Measurements from ENCODE around the gene SLC37A1.

The SLC37A1 gene

DNA sequence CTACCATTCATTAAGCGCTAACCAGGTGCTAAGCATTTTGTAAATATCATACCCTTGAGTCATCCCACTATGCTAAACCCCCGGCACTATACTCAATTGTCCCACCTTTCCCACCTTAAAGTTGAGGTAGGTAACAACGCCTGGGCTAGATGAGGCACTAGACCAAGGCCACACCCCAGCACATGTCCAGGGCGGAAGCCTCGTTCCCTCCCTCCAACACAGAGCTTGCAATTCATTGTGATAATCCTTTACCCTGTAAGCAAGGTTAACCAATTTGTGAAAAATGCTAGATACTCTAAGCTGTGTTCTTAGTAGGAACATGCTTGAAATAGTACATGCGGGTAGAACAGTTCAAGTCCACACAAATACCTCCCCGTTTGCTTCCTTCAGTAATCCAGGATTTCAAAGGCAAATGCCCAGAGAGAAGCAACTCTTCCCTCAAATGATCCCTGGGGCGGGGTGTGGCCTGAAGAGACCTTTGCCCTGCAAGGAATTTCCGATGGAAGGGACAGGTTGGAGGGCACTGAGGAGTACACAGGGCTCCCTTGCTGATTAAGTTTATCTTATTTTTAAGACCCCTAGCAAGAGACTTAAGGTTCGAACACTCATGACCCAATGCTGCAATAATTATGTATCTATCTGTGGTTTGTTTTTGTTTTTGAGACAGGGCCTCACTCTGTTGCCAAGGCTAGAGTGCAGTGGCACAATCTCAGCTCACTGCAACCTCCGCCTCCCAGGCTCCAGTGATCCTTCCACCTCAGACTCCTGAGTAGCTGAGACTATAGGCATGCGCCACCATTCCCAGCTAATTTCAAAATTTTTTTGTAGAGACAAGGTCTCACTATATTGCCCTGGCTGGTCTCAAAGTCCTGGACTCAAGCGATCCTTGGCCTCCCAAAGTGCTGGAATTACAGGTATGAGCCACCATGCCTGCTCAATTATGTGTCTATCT, 20.3 kb upstream of the SLC37A1 start:
- DNase-seq (ENCODE audit: low spot score): no peak
- no peak for TF ChIP-seq CTCF (conservative IDR thresholded peaks at IDR 0.05; ENCODE audit: low read depth)
- no peak overlapping the region for H3K27ac ChIP-seq
- ChIA-PET POLR2A (ENCODE audit: low non-redundant PET) (interaction anchor here (0.6 kb wide), 1 partner anchor 16 kb away, joined by 3 read pairs; no protein-coding TSS in a partner anchor), CTCF (no interaction called here)

DNA sequence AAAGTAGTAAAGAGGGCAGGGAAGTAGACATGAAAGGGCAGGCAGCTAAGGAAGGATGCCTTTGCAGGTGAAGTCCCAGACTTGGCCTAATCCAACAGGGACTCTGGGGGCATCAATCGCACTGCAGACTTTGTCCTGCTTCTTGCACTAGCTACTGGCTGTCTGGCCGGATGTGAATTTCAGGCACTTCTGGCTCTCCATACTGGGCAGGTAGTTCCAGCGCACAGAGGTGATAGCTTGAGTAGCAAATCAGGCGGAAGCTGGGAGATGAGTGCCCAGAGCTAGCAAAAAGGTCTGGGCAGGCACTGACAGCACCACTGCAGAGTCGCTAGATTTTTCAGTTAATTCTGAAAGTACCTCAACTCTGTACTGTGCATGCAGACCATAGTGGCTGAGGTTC, 18.6 kb upstream of the SLC37A1 start:
- ChIA-PET CTCF (interaction anchor here (0.6 to 1.0 kb wide), 3 partner anchors 28 to 336 kb away, joined by 3 read pairs; no protein-coding TSS in a partner anchor), POLR2A (ENCODE audit: low non-redundant PET) (no interaction called here)
- H3K27ac ChIP-seq: no peak overlapping the region
- no peak for DNase-seq (ENCODE audit: low spot score)
- TF ChIP-seq CTCF (conservative IDR thresholded peaks at IDR 0.05; ENCODE audit: low read depth): no peak

DNA sequence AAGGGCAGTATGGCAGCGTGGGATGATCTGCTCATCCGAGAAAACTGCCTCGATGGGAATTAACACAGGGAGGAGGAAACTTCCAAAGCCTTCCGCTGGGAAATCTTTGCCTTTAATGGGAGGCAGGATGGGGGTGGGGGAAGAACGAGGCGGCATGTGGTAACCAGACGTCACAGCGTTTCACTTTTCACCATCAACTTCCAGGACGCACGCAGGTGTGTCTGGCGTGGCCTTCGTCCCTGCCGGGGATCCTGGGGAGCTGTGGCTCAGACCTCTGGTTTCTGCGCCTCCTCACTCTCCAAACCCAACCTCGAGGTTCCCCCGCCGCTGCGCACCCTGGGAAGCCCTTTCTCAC, 17.9 kb upstream of the SLC37A1 start:
- DNase-seq (ENCODE audit: low spot score): peak; percentile 42
- no peak for TF ChIP-seq CTCF (conservative IDR thresholded peaks at IDR 0.05; ENCODE audit: low read depth)
- 0 out of 2 replicates have a peak overlapping the region, but pooled peaks have one; percentile 15 for H3K27ac ChIP-seq
- ChIA-PET CTCF (interaction anchor here (0.6 kb wide), 2 partner anchors 17 to 198 kb away, joined by 3 read pairs; no protein-coding TSS in a partner anchor), POLR2A (ENCODE audit: low non-redundant PET) (no interaction called here)

DNA sequence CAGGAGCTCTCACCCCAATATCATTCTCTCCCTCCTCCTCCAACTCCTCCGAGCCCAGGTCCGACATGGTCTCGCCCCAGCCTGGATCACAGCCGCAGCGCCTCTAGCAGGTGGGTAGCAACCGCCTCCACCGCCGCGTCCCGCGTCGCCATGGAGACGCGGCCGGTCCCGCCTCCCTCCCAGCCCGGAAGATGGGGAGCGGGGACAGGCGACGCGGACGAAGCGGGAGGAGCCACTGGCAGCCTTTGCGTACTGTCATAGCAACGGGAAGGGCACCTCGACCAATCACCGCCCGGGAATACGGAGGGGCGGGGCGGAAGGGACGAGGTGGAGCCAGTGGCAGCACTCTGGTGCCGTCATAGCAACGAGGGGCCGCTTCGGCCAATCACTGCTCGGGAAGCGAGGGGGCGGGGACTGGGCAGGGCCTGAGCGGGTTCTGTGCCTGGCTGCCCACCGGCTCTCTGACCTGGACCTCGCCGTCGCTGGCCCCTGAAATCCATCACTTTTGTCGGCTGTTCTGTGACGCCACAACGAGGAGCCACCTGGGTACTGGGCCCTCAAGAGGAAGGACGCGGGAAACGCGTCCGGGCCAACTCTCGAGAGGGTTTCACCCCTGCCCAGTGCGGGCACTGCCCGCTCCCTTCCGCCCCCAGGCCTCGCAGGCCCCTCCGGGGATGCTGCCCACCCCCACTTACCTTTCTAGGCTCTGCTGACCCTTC, 17.4 kb upstream of the SLC37A1 start, which contains the start of gene RSPH1:
Gene RSPH1, minus strand, starts transcription at position 105 of the 719 bp plus-strand sequence. Its CDS starts 38 bp downstream, at position 67.
- POLR2A ChIA-PET (ENCODE audit: low non-redundant PET): no interaction called here
- 0 out of 2 replicates have a peak within 1 kb of the TSS, but pooled peaks have one; percentile 15 for H3K27ac ChIP-seq
- CTCF ChIA-PET: interaction anchor here (0.6 kb wide), 1 partner anchor 16 kb away, joined by 3 read pairs; no protein-coding TSS in a partner anchor
- peak; percentile 97 for DNase-seq (ENCODE audit: low spot score)
- no peak for TF ChIP-seq CTCF (conservative IDR thresholded peaks at IDR 0.05; ENCODE audit: low read depth)

DNA sequence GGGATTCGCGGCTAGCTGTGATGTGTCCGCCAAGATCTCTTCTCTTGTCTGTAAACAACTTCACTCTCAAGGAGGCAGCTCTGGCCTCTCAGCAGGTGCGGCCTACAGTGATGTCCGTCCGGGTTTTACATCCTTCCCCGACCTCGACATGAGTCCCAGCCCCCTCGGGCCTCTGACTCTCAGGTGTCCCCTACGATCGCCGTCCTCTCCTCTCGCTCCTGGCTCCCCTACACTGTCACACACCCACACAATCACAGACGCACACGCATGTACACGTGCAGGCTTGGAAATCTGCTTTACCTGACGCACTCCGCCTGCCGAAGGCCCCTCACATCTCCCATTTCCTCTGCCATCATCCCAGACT, 16.8 kb upstream of the SLC37A1 start:
- CTCF ChIA-PET: no interaction called here
- TF ChIP-seq CTCF (conservative IDR thresholded peaks at IDR 0.05; ENCODE audit: low read depth): no peak
- no peak overlapping the region for H3K27ac ChIP-seq
- DNase-seq (ENCODE audit: low spot score): no peak
- POLR2A ChIA-PET (ENCODE audit: low non-redundant PET): no interaction called here

GRCh38 chr21:42498012-42498411, 15.6 kb upstream of the SLC37A1 start:
- TF ChIP-seq CTCF (conservative IDR thresholded peaks at IDR 0.05; ENCODE audit: low read depth): no peak
- CTCF ChIA-PET: interaction anchor here (0.5 kb wide), 1 partner anchor 56 kb away, joined by 7 read pairs; no protein-coding TSS in a partner anchor
- POLR2A ChIA-PET (ENCODE audit: low non-redundant PET): no interaction called here
- no peak for DNase-seq (ENCODE audit: low spot score)
- no peak overlapping the region for H3K27ac ChIP-seq

Measured in RWPE1 (cell line).